ENCODE data around the gene PDS5A. TPM values are rescaled to one million over a fixed set of nuclear protein-coding genes. Genes with fewer than 3 reads are reported as not detected.

PDS5A gene
- total RNA-seq, 2 donors from 2014 or later: 84.4 to 150 TPM

DNA sequence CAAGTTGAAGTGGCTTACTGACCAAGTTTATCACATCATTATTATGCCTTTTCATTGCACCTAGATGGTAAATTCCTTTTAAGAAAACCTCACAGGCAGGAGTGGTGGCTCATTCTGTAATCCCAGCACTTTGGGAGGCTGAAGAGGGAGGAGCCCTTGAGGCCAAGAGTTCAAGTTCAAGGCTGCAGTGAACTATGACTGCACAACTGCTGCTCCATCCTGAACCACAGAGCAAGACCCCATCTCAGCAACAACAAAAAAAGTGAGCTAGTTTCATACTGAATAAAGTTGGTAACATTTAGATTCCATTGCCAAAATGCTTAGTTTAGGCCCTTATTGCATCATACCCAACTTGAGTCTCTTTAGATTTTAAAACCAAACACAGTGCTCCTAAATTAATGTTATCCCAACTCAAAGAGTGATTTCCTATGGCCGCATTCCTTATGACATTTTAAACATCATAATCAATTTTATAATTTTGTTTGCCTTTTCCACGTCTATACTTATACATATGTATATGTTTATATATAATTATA is 36.0 kb downstream of the PDS5A start:
- ATAC-seq (no peak), DNase-seq (ENCODE audit: low spot score) (no peak)
- Mint-ChIP-seq H3K27me3 (no peaks in the 10 kb centered on the region), H3K4me3 (no peak overlapping the region), H3K27ac (no peak overlapping the region), H3K9me3 (no peaks in the 10 kb centered on the region), H3K36me3 (no peaks in the 10 kb centered on the region), H3K4me1 (ENCODE audit: low read depth in 2 of 2) (peaks cover 39 to 40% of the 10 kb centered on the region in 2 donors)

DNA sequence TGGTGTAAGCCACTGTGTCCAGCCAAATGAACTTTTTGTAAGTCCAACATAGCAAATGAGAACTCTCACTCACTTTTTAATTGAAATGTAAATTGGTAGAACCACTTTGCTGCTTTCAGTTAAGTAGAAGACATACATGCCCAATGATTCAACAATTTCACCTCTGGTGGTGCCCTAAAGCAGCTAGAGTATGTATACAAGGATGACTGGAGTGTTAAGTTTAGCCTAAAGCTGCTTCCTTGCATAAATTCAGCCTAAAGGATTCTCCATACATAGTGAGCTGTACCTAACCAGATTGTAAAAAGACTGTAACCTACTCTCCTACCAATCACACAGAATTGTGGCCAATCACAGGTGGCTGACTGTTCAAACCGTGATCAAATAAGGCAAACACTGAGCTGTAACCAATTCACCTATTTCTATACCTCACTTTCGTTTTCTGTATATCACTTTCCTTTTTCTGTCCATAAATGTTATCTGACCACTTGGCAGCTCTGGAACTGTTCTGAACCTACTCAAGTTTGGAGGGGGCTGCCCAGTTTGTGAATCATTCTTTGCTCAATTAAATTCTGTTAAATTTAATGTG is 39.9 kb downstream of the PDS5A start:
- Mint-ChIP-seq H3K27me3 (no peaks in the 10 kb centered on the region), H3K9me3 (no peaks in the 10 kb centered on the region), H3K4me1 (ENCODE audit: low read depth in 2 of 2) (peaks cover 49 to 63% of the 10 kb centered on the region in 2 donors), H3K27ac (no peak overlapping the region), H3K4me3 (no peak overlapping the region), H3K36me3 (no peaks in the 10 kb centered on the region)
- ATAC-seq (no peak), DNase-seq (ENCODE audit: low spot score) (no peak)

DNA sequence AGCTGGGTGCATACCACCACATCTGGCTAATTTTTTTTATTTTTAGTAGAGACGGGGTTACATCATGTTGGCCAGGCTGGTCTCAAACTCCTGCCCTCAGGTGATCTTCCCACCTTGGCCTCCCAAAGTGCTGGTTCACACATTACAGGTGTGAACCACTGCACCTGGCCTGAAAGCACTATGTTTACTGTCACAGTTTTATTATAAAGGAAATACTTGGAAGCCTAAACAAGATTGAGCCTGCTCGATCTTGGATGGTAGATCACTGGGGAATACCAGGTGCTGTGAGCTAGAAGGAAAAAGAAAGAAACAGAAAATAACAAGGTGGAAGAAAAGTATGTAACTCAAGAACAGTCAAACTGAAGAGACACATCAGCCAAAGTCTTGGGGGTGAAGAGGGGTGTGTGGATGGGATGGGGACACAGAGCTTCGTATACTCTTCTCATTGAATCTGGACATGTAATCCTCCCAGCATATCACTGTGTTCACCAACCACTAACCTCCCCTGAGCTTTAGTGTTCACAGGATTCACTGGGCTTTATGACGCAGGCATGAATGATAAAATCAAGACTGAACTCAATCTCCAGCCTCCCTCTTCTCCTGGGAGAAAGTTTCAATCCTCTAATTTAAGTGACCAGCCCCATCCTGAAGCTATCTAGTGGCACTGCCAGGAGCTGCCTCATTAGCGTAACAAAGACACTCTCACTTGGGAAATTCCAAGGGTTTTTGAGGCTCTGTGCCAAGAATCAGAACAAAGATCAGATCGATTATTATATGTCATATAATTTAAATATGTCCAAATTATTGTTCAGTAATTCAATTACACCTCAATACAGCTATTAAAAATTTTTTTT is 40.9 kb downstream of the PDS5A start:
- ATAC-seq (no peak), DNase-seq (ENCODE audit: low spot score) (no peak)
- Mint-ChIP-seq H3K9me3 (no peaks in the 10 kb centered on the region), H3K4me1 (ENCODE audit: low read depth in 2 of 2) (peaks cover 49 to 59% of the 10 kb centered on the region in 2 donors), H3K27ac (peak overlapping the region in 1 of 2 donors; percentile 50), H3K36me3 (no peaks in the 10 kb centered on the region), H3K27me3 (no peaks in the 10 kb centered on the region), H3K4me3 (no peak overlapping the region)

DNA sequence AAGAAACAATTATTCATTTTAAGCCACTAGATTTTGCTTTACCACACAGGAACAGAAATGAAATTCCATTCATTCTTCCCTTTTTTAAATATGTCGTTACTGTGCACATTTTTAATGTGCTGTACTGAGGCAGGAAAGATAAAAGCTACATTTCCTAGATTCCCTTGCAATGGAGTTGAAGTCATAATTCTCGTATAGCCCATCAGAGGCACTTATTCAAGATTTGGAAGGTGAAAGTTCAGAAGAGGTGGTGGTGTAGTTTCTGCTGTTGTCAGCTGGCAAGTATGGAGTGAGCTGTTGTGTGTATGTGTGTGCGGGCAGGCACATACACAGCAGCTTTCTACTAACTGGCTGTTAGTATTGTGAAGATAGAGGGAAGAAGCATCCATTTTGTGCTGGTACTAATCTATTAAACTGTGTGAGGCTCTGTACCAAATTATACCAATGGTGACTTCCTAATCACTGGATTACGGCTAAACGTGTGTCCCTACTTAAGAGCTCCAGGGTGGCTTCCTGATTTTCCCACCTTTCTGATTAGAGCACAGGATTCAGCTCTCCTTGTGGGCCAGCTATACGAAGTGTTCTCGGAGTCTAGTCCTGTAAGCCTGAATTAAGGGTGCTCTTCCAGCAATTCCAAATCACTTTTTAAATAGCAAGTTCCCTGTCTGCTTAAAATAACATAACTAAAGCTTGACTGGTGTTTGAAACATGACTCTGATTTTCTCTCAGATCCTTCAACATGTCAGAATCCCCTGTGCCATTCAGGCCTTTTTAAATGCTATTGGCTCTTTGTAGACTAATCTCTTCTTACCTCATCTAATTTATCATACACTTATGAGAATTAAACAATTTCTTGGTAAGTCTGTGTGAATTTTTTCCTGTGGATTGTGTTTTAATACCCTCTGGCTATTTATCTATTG is 43.8 kb downstream of the PDS5A start:
- no peak for ATAC-seq
- H3K9me3 Mint-ChIP-seq: no peaks in the 10 kb centered on the region
- peak overlapping the region; percentile 19 for H3K4me3 Mint-ChIP-seq
- no peaks in the 10 kb centered on the region for H3K27me3 Mint-ChIP-seq
- no peak for DNase-seq (ENCODE audit: low spot score)
- H3K4me1 Mint-ChIP-seq (ENCODE audit: low read depth in 2 of 2): peaks cover 47 to 59% of the 10 kb centered on the region in 2 donors
- H3K27ac Mint-ChIP-seq: peak overlapping the region; percentile 81 to 84
- H3K36me3 Mint-ChIP-seq: no peaks in the 10 kb centered on the region

DNA sequence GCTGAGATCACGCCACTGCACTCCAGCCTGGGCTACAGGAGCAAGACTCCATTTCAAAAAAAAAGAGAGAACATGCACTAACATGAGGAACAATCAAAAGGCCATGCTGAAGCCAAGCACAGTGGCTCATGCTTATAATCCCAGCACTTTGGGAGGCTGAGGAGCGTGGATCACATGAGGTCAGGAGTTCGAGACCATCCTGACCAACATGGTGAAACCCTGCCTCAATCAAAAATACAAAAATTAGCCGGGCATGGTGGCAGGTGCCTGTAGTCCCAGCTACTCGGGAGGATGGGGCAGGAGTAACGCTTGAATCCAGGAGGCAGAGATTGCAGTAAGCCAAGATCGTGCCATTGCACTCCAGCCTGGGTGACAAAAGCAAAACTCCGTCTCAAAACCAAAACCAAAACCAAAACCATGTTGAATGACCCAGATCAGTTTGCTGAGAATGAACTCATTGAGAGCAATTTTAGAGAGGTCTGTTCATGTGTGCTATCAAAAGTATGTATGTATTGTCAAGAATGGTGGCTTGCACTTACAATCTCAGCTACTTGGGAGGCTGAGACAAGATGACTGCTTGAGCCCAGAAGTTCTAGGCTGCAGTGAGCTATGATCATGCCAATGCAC is 44.8 kb downstream of the PDS5A start:
- ATAC-seq (peak; percentile 76 to 81), DNase-seq (ENCODE audit: low spot score) (no peak)
- H3K4me1 Mint-ChIP-seq (ENCODE audit: low read depth in 2 of 2): peaks cover 42 to 56% of the 10 kb centered on the region in 2 donors
- peak overlapping the region; percentile 73 for H3K4me3 Mint-ChIP-seq
- no peaks in the 10 kb centered on the region for H3K36me3 Mint-ChIP-seq
- H3K27me3 Mint-ChIP-seq: no peaks in the 10 kb centered on the region
- H3K9me3 Mint-ChIP-seq: no peaks in the 10 kb centered on the region
- H3K27ac Mint-ChIP-seq: peak overlapping the region; percentile 81 to 84

DNA sequence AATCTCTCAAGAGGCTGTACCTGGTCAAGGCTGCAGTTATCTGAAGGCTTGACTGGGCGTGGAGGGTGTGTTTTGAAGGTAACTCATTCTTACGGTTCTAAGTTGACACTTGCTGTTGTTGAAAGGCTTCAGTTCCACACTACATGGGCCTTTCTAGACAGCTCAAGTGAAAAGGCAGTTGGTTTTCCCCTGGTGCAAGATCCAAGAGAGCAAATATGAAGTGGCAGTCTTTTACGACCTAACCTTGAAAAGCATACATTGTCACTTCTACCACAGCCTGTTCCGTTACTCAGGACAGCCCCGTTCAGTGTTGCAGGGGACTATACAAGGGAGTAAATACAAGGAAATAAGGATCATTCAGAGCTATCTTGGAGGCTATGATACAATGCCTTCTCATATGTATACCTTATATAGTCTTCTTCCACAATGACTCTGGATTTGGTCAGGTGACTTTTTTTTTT is 46.2 kb downstream of the PDS5A start:
- peak; percentile 85 to 86 for ATAC-seq
- Mint-ChIP-seq H3K9me3 (no peaks in the 10 kb centered on the region), H3K4me3 (peak overlapping the region; percentile 73)

DNA sequence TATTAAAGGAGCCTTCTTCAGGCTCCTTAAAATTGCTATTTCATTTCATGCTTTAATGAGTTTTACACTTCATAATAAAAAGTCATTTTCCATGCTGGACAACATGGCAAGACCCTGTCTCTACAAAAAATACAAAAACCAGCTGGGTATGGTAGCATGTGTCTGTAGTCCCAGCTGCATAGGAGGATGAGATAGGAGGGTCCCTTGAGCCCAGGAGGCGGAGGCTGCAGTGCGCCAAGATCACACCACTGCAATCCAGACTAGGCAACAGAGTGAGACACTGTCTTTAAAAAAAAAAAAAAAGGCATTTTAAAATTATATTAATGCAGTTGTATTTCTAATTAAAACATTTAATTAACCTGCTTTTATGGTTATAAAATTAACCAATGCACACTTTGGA is 49.2 kb downstream of the PDS5A start:
- Mint-ChIP-seq H3K9me3 (no peaks in the 10 kb centered on the region), H3K4me3 (no peak overlapping the region), H3K27ac (no peak overlapping the region), H3K4me1 (ENCODE audit: low read depth in 2 of 2) (peaks cover 26 to 32% of the 10 kb centered on the region in 2 donors), H3K36me3 (peaks cover 12% of the 10 kb centered on the region), H3K27me3 (no peaks in the 10 kb centered on the region)
- ATAC-seq (no peak), DNase-seq (ENCODE audit: low spot score) (no peak)

More for the DNA sequence above, 46.2 kb downstream of the PDS5A start:
- no peak for DNase-seq (ENCODE audit: low spot score)
- H3K4me1 Mint-ChIP-seq (ENCODE audit: low read depth in 2 of 2): peaks cover 32 to 46% of the 10 kb centered on the region in 2 donors
- H3K27ac Mint-ChIP-seq: peak overlapping the region; percentile 81 to 84
- H3K36me3 Mint-ChIP-seq: no peaks in the 10 kb centered on the region
- no peaks in the 10 kb centered on the region for H3K27me3 Mint-ChIP-seq

DNA sequence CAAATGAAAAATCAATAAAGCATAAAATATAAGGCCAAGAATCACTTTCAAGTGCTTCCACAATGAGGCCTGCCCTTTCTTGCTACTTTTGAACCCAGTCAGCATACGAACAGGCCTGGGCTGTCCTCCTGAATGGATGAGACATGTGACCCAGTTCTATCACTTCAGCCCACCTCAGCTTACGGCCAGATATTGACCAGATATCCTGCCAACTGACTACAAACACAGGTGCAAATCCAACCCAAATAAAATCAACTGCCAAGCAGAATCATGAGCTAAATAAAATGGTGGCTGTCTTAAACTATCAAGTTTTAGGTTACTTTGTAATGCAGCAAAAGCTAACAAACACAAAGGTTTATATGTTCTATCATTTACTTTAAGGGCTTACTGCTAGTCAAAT is 53.7 kb downstream of the PDS5A start:
- ATAC-seq (no peak), DNase-seq (ENCODE audit: low spot score) (no peak)
- Mint-ChIP-seq H3K36me3 (peaks cover 13% of the 10 kb centered on the region), H3K4me3 (no peak overlapping the region), H3K27me3 (no peaks in the 10 kb centered on the region), H3K9me3 (no peaks in the 10 kb centered on the region), H3K4me1 (ENCODE audit: low read depth in 2 of 2) (peaks cover 9% of the 10 kb centered on the region in 2 donors), H3K27ac (peak overlapping the region in 1 of 2 donors; percentile 49)

DNA sequence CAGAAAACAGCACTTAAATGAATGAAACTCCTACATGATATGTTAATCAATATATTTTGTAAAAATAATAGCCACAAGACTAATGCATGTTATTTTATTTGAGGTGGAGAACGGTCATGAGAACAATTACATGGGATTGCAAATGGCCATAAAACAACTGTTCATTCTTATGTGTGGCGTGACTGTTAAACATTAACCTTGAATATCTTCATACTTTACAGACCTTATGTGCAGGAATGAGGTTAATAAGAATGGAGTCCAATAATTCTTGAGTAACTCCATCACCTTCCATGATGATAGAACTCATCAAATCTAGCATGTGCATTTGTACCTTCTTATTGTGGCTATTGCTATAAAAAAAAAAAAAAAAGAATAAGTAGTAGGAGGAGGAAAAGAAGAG is 55.3 kb downstream of the PDS5A start:
- H3K27ac Mint-ChIP-seq: no peak overlapping the region
- peaks cover 13% of the 10 kb centered on the region for H3K36me3 Mint-ChIP-seq

DNA sequence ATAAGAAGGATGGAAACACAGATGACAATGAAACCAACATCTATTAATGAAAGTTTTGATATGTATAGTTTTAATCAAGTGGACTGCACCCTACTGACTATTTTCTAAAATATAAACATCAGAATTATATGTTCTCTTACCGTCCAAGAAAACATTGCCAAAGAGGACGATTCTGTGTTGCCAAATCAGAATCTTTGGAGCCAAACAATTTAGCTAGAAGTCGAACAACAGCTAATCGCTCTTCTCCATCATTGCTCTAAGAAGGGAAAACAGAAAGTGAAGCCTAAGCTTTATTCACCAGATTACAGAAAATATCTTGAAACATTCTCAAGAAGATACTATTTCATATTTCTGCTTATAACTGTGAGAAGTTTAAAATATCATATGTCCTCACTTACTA is 64.2 kb downstream of the PDS5A start:
- no peaks in the 10 kb centered on the region for H3K4me1 Mint-ChIP-seq (ENCODE audit: low read depth in 2 of 2)
- H3K4me3 Mint-ChIP-seq: no peak overlapping the region
- no peaks in the 10 kb centered on the region for H3K27me3 Mint-ChIP-seq
- ATAC-seq: no peak
- no peak for DNase-seq (ENCODE audit: low spot score)
- peaks cover 6% of the 10 kb centered on the region for H3K36me3 Mint-ChIP-seq
- H3K9me3 Mint-ChIP-seq: no peaks in the 10 kb centered on the region
- H3K27ac Mint-ChIP-seq: no peak overlapping the region

More for the DNA sequence above, 55.3 kb downstream of the PDS5A start:
- ATAC-seq (no peak), DNase-seq (ENCODE audit: low spot score) (no peak)
- H3K9me3 Mint-ChIP-seq: no peaks in the 10 kb centered on the region
- H3K4me1 Mint-ChIP-seq (ENCODE audit: low read depth in 2 of 2): peaks cover 9% of the 10 kb centered on the region in 2 donors
- H3K4me3 Mint-ChIP-seq: no peak overlapping the region
- no peaks in the 10 kb centered on the region for H3K27me3 Mint-ChIP-seq

DNA sequence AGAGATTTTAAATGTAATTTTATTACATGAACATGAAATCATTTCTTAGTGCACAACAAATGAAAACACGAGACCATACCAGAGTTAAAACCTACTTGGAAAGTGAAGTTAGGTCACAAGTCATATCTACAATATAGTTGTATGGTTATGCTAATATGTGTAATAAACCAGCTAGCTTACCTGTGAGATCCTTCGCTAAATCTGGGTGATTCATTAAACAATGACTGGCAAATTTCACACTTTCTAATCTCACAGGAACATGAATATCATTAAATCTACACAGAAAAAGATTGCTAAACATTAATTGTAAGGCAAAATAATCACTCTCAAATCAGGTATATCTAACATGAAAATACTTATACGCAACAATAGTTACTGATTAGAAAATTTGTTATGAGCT is 67.6 kb downstream of the PDS5A start:
- DNase-seq (ENCODE audit: low spot score): no peak
- Mint-ChIP-seq H3K9me3 (no peaks in the 10 kb centered on the region), H3K27me3 (no peaks in the 10 kb centered on the region), H3K4me1 (ENCODE audit: low read depth in 2 of 2) (peaks cover 2 to 5% of the 10 kb centered on the region in 2 donors), H3K4me3 (no peak overlapping the region), H3K36me3 (peaks cover 18% of the 10 kb centered on the region), H3K27ac (no peak overlapping the region)
- no peak for ATAC-seq

DNA sequence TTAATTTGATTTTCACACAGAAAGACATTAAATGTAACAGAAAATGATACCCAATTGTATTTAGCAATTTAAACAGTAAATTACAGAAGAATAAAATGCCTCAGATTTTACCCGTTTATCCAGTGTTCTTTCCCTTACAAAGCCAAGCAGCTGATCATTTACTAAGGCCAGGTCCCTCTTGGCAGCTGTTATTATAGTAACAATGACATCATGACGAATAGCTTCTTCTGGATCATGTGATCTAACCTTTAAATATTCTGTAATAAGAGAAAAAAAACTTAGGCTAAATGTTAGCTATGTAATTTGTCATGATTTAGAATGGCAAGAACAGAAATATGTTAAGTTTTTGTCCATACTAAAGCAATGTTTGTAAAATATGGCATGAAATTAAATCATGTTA is 69.4 kb downstream of the PDS5A start:
- Mint-ChIP-seq H3K9me3 (no peaks in the 10 kb centered on the region), H3K36me3 (peaks cover 18% of the 10 kb centered on the region), H3K4me3 (no peak overlapping the region), H3K4me1 (ENCODE audit: low read depth in 2 of 2) (peaks cover 2 to 5% of the 10 kb centered on the region in 2 donors), H3K27me3 (no peaks in the 10 kb centered on the region), H3K27ac (no peak overlapping the region)
- no peak for DNase-seq (ENCODE audit: low spot score)
- ATAC-seq: no peak

DNA sequence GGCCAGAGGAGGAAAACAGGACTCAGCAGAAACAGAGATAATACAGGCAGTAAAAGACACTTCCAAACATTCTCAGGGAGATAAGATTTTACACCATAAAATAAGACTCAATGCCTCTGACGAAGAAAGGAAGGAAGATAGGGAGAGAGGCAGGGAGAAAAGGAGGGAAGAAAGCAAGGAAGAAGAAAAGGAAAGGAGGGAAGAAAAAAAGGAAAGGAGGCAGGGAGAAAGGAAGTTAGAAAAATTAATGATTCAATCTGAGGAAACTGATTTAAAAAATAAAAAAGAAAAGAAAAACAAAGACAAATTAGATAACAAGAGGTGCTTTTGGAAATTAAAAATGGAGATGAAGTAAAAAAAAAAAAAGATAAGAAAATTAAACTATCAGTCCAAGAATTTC is 72.1 kb downstream of the PDS5A start:
- H3K27me3 Mint-ChIP-seq: no peaks in the 10 kb centered on the region

More for the DNA sequence above, 72.1 kb downstream of the PDS5A start:
- ATAC-seq (no peak), DNase-seq (ENCODE audit: low spot score) (no peak)
- Mint-ChIP-seq H3K9me3 (no peaks in the 10 kb centered on the region), H3K4me1 (ENCODE audit: low read depth in 2 of 2) (peaks cover 2 to 5% of the 10 kb centered on the region in 2 donors), H3K27ac (peak overlapping the region in 1 of 2 donors; percentile 35), H3K36me3 (peaks cover 16% of the 10 kb centered on the region), H3K4me3 (no peak overlapping the region)
